HepG2 (cell line): ENCODE measurements around the gene DOC2A. TPM values are rescaled to one million over a fixed set of nuclear protein-coding genes. Genes with fewer than 3 reads are reported as not detected.

Source experiments
- DDIT3 ChIP-seq: sonication (generic); formaldehyde crosslinking; IDR thresholded peaks from 2 replicates; pipeline ENCODE4 v1.4.0; 2020; ENCODE audit warnings: mild to moderate bottlenecking, missing genetic modification reagents
- ELF3 ChIP-seq: IDR thresholded peaks from 2 replicates; pipeline ENCODE4 v1.6.1; 2016; ENCODE audit warnings: missing genetic modification reagents, missing compliant biosample characterization
- GFI1 ChIP-seq: sonication (generic); formaldehyde crosslinking; IDR thresholded peaks from 2 replicates; pipeline ENCODE4 v1.5.0; 2020; ENCODE audit warnings: missing genetic modification reagents, mild to moderate bottlenecking, borderline replicate concordance
- GZF1 ChIP-seq: sonication (generic); formaldehyde crosslinking; IDR thresholded peaks from 2 replicates; pipeline ENCODE4 v1.5.1; 2020; ENCODE audit warnings: mild to moderate bottlenecking, missing genetic modification reagents
- HNRNPH1 ChIP-seq: fragments of 200-400 bp; formaldehyde crosslinking; optimal IDR thresholded peaks from 2 replicates; pipeline ENCODE3; 2017; ENCODE audit warnings: mild to moderate bottlenecking, low read depth, low read length
- HOXA3 ChIP-seq: sonication (generic); formaldehyde crosslinking; IDR thresholded peaks from 2 replicates; pipeline ENCODE4 v1.5.0; 2020; ENCODE audit warnings: missing genetic modification reagents
- ISX ChIP-seq: sonication (generic); formaldehyde crosslinking; conservative IDR thresholded peaks from 2 replicates; pipeline ENCODE4 v1.5.0; 2020; ENCODE audit warnings: missing genetic modification reagents
- POGK ChIP-seq: sonication (generic); formaldehyde crosslinking; conservative IDR thresholded peaks from 2 replicates; pipeline ENCODE4 v1.8.0; 2022; ENCODE audit warnings: mild to moderate bottlenecking, moderate library complexity, missing genetic modification reagents
- RBM39 ChIP-seq: fragments of 200-400 bp; formaldehyde crosslinking; IDR thresholded peaks from one replicate; pipeline ENCODE4 v1.6.1; 2018; ENCODE audit warnings: antibody characterized with exemption, mild to moderate bottlenecking, low read depth, low read length; ENCODE audit not compliant: poor library complexity, severe bottlenecking
- RFX1 ChIP-seq: fragments of 450-650 bp; IDR thresholded peaks from 2 replicates; pipeline ENCODE4 v1.6.1; 2017
- RFXAP ChIP-seq: sonication (generic); formaldehyde crosslinking; IDR thresholded peaks from 2 replicates; pipeline ENCODE4 v1.4.0; 2020; ENCODE audit warnings: missing genetic modification reagents, borderline replicate concordance
- SAP130 ChIP-seq: IDR thresholded peaks from 2 replicates; pipeline ENCODE4 v1.6.1; 2016; ENCODE audit warnings: low read depth
- TEAD2 ChIP-seq: sonication (generic); formaldehyde crosslinking; IDR thresholded peaks from 2 replicates; pipeline ENCODE4 v1.9.0; 2021; ENCODE audit warnings: missing genetic modification reagents
- ZBTB4 ChIP-seq: sonication (generic); formaldehyde crosslinking; IDR thresholded peaks from 2 replicates; pipeline ENCODE4 v1.4.0; 2020; ENCODE audit warnings: missing genetic modification reagents, mild to moderate bottlenecking, borderline replicate concordance
- ZNF549 ChIP-seq: sonication (generic); formaldehyde crosslinking; IDR thresholded peaks from 2 replicates; pipeline ENCODE4 v1.5.0; 2020; ENCODE audit warnings: missing genetic modification reagents
- ZNF556 ChIP-seq: sonication (generic); formaldehyde crosslinking; IDR thresholded peaks from 2 replicates; pipeline ENCODE4 v1.4.0; 2020; ENCODE audit warnings: mild to moderate bottlenecking, missing genetic modification reagents, borderline replicate concordance
- ZNF562 ChIP-seq: sonication (generic); formaldehyde crosslinking; IDR thresholded peaks from 2 replicates; pipeline ENCODE4 v1.8.0; 2022; ENCODE audit warnings: missing genetic modification reagents, borderline replicate concordance
- ZNF577 ChIP-seq: sonication (generic); formaldehyde crosslinking; IDR thresholded peaks from 2 replicates; pipeline ENCODE4 v1.4.0; 2020; ENCODE audit warnings: mild to moderate bottlenecking, low read depth, missing genetic modification reagents, borderline replicate concordance
- ZNF7 ChIP-seq: IDR thresholded peaks from 2 replicates; pipeline ENCODE4 v1.6.1; 2016; ENCODE audit warnings: missing biosample characterization, missing genetic modification reagents
- ZNF709 ChIP-seq: sonication (generic); formaldehyde crosslinking; IDR thresholded peaks from 2 replicates; pipeline ENCODE4 v1.5.0; 2020; ENCODE audit warnings: mild to moderate bottlenecking, missing genetic modification reagents
- ZNF740 ChIP-seq: sonication (generic); formaldehyde crosslinking; IDR thresholded peaks from 2 replicates; pipeline ENCODE4 v1.4.0; 2020; ENCODE audit warnings: missing genetic modification reagents
- ZNF816 ChIP-seq: sonication (generic); formaldehyde crosslinking; IDR thresholded peaks from 2 replicates; pipeline ENCODE4 v1.8.0; 2022; ENCODE audit warnings: missing genetic modification reagents, mild to moderate bottlenecking, borderline replicate concordance
- polyA plus RNA-seq, 8 experiments: library from polyadenylated mRNA; depleted of rRNA in 3 of 8; stranded (reverse) in 7 of 8; unstranded in 1 of 8; fragments of >200 nt; fragmentation: Illumina TruSeq in 4 of 8; extraction: Trizol in 4 of 8; gene quantifications; 2 replicates each; pipeline versions ENCODE4 v1.2.1 to v1.2.3, GENCODE V29; 2011 to 2016; ENCODE audit warnings: low read depth in 4 of 8, missing spikeins in 1 of 8, mixed read lengths in 1 of 8; ENCODE audit not compliant: insufficient read depth in 1 of 8
- total RNA-seq, 5 experiments: library from RNA; depleted of rRNA; stranded (reverse); fragments of >200 nt; fragmentation: Illumina TruSeq; extraction: Trizol; gene quantifications; 2 replicates each; pipeline ENCODE4 v1.2.3, GENCODE V29; 2016; ENCODE audit warnings: low read depth in 1 of 5
- TF ChIP-seq, protein P1 (sequence below): sonication (generic); formaldehyde crosslinking; IDR thresholded peaks from 2 replicates; pipeline ENCODE4 v1.8.0; 2022; ENCODE audit warnings: mild to moderate bottlenecking, missing genetic modification reagents; ENCODE audit not compliant: insufficient replicate concordance

Gene DOC2A
- total and polyA plus RNA-seq, 2 of the 13 experiments (the other 11 are each of a cell fraction or from before 2014, with no cell fraction given): 0.15 to 0.55 TPM

- TF ChIP-seq ZBTB4 (no peak), POGK (CRISPR knock-in tag) (peak; percentile 81; the same call in 1 of the 2 replicates), ZNF740 (CRISPR knock-in tag) (no peak), GFI1 (CRISPR knock-in tag) (no peak), ZNF577 (CRISPR knock-in tag) (no peak), ZNF709 (peak; percentile 93; the same call in 1 of the 2 replicates), ISX (CRISPR knock-in tag) (no peak), ZNF816 (CRISPR knock-in tag) (no peak), GZF1 (CRISPR knock-in tag) (no peak), RBM39 (peak; percentile 84), TEAD2 (CRISPR knock-in tag) (no peak), RFX1 (no peak), ZNF549 (CRISPR knock-in tag) (no peak), ELF3 (CRISPR knock-in tag) (peak; percentile 86), DDIT3 (CRISPR knock-in tag) (no peak), HOXA3 (CRISPR knock-in tag) (peak; percentile 100), HNRNPH1 (peak; percentile 78), ZNF556 (CRISPR knock-in tag) (peak; percentile 83), RFXAP (peak; percentile 91), ZNF562 (no peak), ZNF7 (CRISPR knock-in tag) (no peak; the same call in 1 of the 2 replicates), SAP130 (CRISPR knock-in tag) (peak; percentile 94)
- TF ChIP-seq, protein P1, sequence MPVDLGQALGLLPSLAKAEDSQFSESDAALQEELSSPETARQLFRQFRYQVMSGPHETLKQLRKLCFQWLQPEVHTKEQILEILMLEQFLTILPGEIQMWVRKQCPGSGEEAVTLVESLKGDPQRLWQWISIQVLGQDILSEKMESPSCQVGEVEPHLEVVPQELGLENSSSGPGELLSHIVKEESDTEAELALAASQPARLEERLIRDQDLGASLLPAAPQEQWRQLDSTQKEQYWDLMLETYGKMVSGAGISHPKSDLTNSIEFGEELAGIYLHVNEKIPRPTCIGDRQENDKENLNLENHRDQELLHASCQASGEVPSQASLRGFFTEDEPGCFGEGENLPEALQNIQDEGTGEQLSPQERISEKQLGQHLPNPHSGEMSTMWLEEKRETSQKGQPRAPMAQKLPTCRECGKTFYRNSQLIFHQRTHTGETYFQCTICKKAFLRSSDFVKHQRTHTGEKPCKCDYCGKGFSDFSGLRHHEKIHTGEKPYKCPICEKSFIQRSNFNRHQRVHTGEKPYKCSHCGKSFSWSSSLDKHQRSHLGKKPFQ (CRISPR knock-in tag): peak; percentile 78
These were observed 14.7 kb downstream of the DOC2A start, which contains the start of gene INO80E (continued) for GRCh38 chr16:29995911-29996765.
